GM20000 (cell line): ENCODE results near the gene OXA1L.
"Not testable (repeated sequence)": the region's sequence is repeated elsewhere in the genome, so short reads cannot be mapped to it uniquely, and the experiment has no call there.

Source experiments
- DNase-seq: peaks from one replicate; pipeline ENCODE4 v3.0.0; 2012; ENCODE audit warnings: low spot score
- CTCF ChIP-seq: IDR thresholded peaks from 2 replicates; pipeline ENCODE4 v1.5.1; 2012; ENCODE audit warnings: mild to moderate bottlenecking, control low read depth; ENCODE audit errors: extremely low read depth, missing control alignments

Gene OXA1L

GRCh38 chr14:22780105-22780679 lies 13.7 kb downstream of the OXA1L start:
- no peak for DNase-seq
- TF ChIP-seq CTCF: no peak

GRCh38 chr14:22780941-22781300 lies 14.4 kb downstream of the OXA1L start:
- no peak for TF ChIP-seq CTCF
- DNase-seq: no peak

- TF ChIP-seq CTCF: no peak
- DNase-seq: no peak
Observed at GRCh38 chr14:22781301-22781991, 15.0 kb downstream of the OXA1L start.

GRCh38 chr14:22786685-22787084 lies 20.2 kb downstream of the OXA1L start:
- no peak for TF ChIP-seq CTCF
- no peak for DNase-seq

DNA sequence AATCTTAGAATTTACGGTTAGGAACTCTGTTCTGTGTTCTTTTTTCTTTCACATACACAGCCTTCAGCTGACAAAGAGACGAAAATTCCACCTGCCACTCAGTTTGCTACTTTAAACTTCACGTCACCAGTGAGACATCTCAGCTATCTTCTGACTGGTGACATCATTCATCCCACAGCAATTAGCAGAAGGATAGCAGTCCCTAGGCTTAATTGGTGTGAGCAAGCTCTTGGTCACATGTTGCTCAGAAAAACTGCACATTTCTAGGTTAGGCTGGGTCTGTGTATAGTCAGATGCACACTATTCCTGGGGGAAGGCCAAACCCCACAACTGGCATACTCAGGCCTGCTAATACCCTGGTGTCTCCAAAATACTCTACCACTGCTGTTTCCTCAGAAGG lies 24.8 kb downstream of the OXA1L start:
- no peak for DNase-seq

GRCh38 chr14:22792158-22792557 lies 25.7 kb downstream of the OXA1L start:
- TF ChIP-seq CTCF: no peak
- no peak for DNase-seq

More for the DNA sequence above, 24.8 kb downstream of the OXA1L start:
- no peak for TF ChIP-seq CTCF

GRCh38 chr14:22793550-22793949 lies 27.1 kb downstream of the OXA1L start:
- not testable (repeated sequence) for DNase-seq

- no peak for TF ChIP-seq CTCF
- DNase-seq: no peak
Observed at GRCh38 chr14:22793976-22794375, 27.5 kb downstream of the OXA1L start.
